ENCODE results near the gene OSBPL5.

OSBPL5 gene

GRCh38 chr11:3134651-3135480 lies 30.2 kb downstream of the OSBPL5 start:
- DNase-seq (ENCODE audit: low read depth in 2 of 2): no peak

GRCh38 chr11:3134218-3134621 lies 30.9 kb downstream of the OSBPL5 start:
- DNase-seq (ENCODE audit: low read depth in 2 of 2): no peak

GRCh38 chr11:3133261-3134217 lies 31.6 kb downstream of the OSBPL5 start:
- DNase-seq (ENCODE audit: low read depth in 2 of 2): no peak

- no peak for DNase-seq (ENCODE audit: low read depth in 2 of 2)
These were observed 32.3 kb downstream of the OSBPL5 start for GRCh38 chr11:3132831-3133260.

GRCh38 chr11:3132271-3132781 lies 32.8 kb downstream of the OSBPL5 start:
- no peak for DNase-seq (ENCODE audit: low read depth in 2 of 2)

GRCh38 chr11:3131330-3131941 lies 33.7 kb downstream of the OSBPL5 start:
- DNase-seq (ENCODE audit: low read depth in 2 of 2): no peak

- no peak for DNase-seq (ENCODE audit: low read depth in 2 of 2)
These were observed 34.6 kb downstream of the OSBPL5 start for GRCh38 chr11:3130269-3131071.

- no peak for DNase-seq (ENCODE audit: low read depth in 2 of 2)
These were observed 35.4 kb downstream of the OSBPL5 start for GRCh38 chr11:3129591-3130268.

- DNase-seq (ENCODE audit: low read depth in 2 of 2): no peak
These were observed 35.9 kb downstream of the OSBPL5 start for GRCh38 chr11:3129181-3129590.

GRCh38 chr11:3128356-3129180 lies 36.5 kb downstream of the OSBPL5 start:
- DNase-seq (ENCODE audit: low read depth in 2 of 2): no peak

- no peak for DNase-seq (ENCODE audit: low read depth in 2 of 2)
These were observed 37.3 kb downstream of the OSBPL5 start for GRCh38 chr11:3127706-3128355.

GRCh38 chr11:3126901-3127691 lies 38.0 kb downstream of the OSBPL5 start:
- DNase-seq (ENCODE audit: low read depth in 2 of 2): no peak

GRCh38 chr11:3126207-3126865 lies 38.8 kb downstream of the OSBPL5 start:
- no peak for DNase-seq (ENCODE audit: low read depth in 2 of 2)

- no peak for DNase-seq (ENCODE audit: low read depth in 2 of 2)
These were observed 40.3 kb downstream of the OSBPL5 start for GRCh38 chr11:3124821-3125220.

GRCh38 chr11:3123761-3124733 lies 41.1 kb downstream of the OSBPL5 start:
- no peak for DNase-seq (ENCODE audit: low read depth in 2 of 2)

- DNase-seq (ENCODE audit: low read depth in 2 of 2): no peak
These were observed 41.8 kb downstream of the OSBPL5 start for GRCh38 chr11:3123305-3123704.

Data from stimulated activated CD8-positive, alpha-beta memory T cell treated with anti-CD3 and anti-CD28 coated beads, Interleukin-7, amount 100 ng/mL, for 4 hours (primary cell).